Heart right ventricle (tissue), 16 donors: ENCODE data around the gene CBARP. TPM values are rescaled to one million over a fixed set of nuclear protein-coding genes. Genes with fewer than 3 reads are reported as not detected.

Experiments
- ATAC-seq, 8 donors: fragments of 200-7000 bp; cut with Tn5 transposase; one replicate each; pipeline ENCODE4 v1.9.1; 2020; ENCODE audit warnings: mild to moderate bottlenecking in 8 of 8, moderate library complexity in 8 of 8, moderate number of reproducible peaks in 1 of 8
- DNase-seq, 2 donors: peaks; one replicate each; pipeline ENCODE4 v3.0.0-alpha.2; 2020
- H3K27ac ChIP-seq, 10 donors: fragments of 200-600 bp; sonication (generic) in 2 of 10; one replicate each; pipeline versions ENCODE4 v1.5.0 to v1.8.0; 2020 to 2022; ENCODE audit warnings: mild to moderate bottlenecking in 3 of 10
- H3K27me3 ChIP-seq, 7 donors: fragments of 200-600 bp; one replicate each; pipeline ENCODE4 v1.8.0; 2021 to 2022; ENCODE audit warnings: mild to moderate bottlenecking in 2 of 7
- H3K36me3 ChIP-seq, 9 donors: fragments of 200-600 bp; sonication (generic) in 1 of 9; one replicate each; pipeline versions ENCODE4 v1.5.0 to v1.8.0; 2020 to 2022; ENCODE audit warnings: mild to moderate bottlenecking in 2 of 9
- H3K4me1 ChIP-seq, 9 donors: fragments of 200-600 bp; sonication (generic) in 1 of 9; one replicate each; pipeline versions ENCODE4 v1.5.0 to v1.8.0; 2020 to 2022; ENCODE audit warnings: mild to moderate bottlenecking in 4 of 9
- H3K4me3 ChIP-seq, 10 donors: fragments of 200-600 bp; sonication (generic) in 2 of 10; one replicate each; pipeline versions ENCODE4 v1.5.0 to v1.8.0; 2020 to 2022; ENCODE audit warnings: mild to moderate bottlenecking in 7 of 10, moderate library complexity in 2 of 10
- H3K9me3 ChIP-seq, 11 donors: fragments of 200-600 bp in 10 of 11; sonication (generic) in 2 of 11; one replicate each; pipeline versions ENCODE4 v1.5.0 to v1.8.0; 2013 to 2022; ENCODE audit warnings: mild to moderate bottlenecking in 2 of 11, control low read depth in 1 of 11, moderate library complexity in 1 of 11
- WGBS, 2 donors: extraction: QIAGEN DNeasy Blood & Tissue Kit; methylation state at CpG; one replicate each; pipeline ENCODE4 v1.1.7; 2013; ENCODE audit warnings: inconsistent platforms in 1 of 2; 5-methylcytosine and 5-hydroxymethylcytosine counted together
- intact Hi-C, 10 donors: fragments of 100-400 bp; cut with DNase I; formaldehyde crosslinking; loops; one replicate each; pipeline versions ENCODE4 v1.11.1 to v1.14.2; 2022
- polyA plus RNA-seq, 2 donors: library from polyadenylated mRNA; stranded (reverse); fragments of 200-250 nt; gene quantifications; one replicate each; pipeline ENCODE4 v1.2.3, GENCODE V29; 2013
- total RNA-seq, 10 donors: library from RNA; stranded (reverse); fragmentation: NEBNext Ultra II Directional in 3 of 10; extraction: Animal tissue kit (Norgen Biotek cat#: 25700) in 3 of 10; gene quantifications; one replicate each; pipeline versions ENCODE4 v1.2.1 to v1.2.4, GENCODE V29; 2021 to 2023
- TF ChIP-seq, protein P1 (sequence below), 9 donors: fragments of 200-600 bp; sonication (generic) in 2 of 9; IDR thresholded peaks; one replicate each; pipeline versions ENCODE4 v1.5.0 to v1.8.0; 2021 to 2022; ENCODE audit warnings: antibody characterized with exemption in 9 of 9, mild to moderate bottlenecking in 5 of 9, moderate library complexity in 1 of 9
- donor health status: Arrhythmogenic right ventricular cardiomyopathy.
- donor health status: ischemic (EF 13 %, LVEDD 7.1; RV severe dilation, severe dysfunction).
- donor health status: healthy with polysubstance abuse.
- donor health status: DM: no; HTN: yes; CAD: no.
- donor health status: DM: no; HTN: no; CAD: no.
- donor health status: ischemic (EF 25% LVEDD 6.9; RV normal size, moderate dysfunction).
- donor health status: ischemic (EF 25% LVEDD 5.7; RV mildly dilated, moderate dysfunction).
- donor health status: healthy.
- donor health status: DM: yes; HTN: yes; CAD: no.
- donor health status: Ischemic cardiomyopathy.
- donor health status: ischemic (EF 35%, LVEDD 5.7; RV mildly dilated, moderate dysfunction).
- donor health status: nonischemic (EF 11% LVEDD 7.7; RV severe dilation, severe dysfunction).
- donor health status: DM: yes; HTN: yes; CAD: no.
- donor health status: PGD.
- donor health status: ischemic (EF 29% LVEDD 5.4; RV normal size, mild dysfunction).
- donor health status: nonischemic (EF 23%, LVEDD 6.1; RV moderate dilation, normal function).

CBARP gene
- total and polyA plus RNA-seq, 12 donors = 0.73 to 2.2 (median 1.3) TPM

DNA sequence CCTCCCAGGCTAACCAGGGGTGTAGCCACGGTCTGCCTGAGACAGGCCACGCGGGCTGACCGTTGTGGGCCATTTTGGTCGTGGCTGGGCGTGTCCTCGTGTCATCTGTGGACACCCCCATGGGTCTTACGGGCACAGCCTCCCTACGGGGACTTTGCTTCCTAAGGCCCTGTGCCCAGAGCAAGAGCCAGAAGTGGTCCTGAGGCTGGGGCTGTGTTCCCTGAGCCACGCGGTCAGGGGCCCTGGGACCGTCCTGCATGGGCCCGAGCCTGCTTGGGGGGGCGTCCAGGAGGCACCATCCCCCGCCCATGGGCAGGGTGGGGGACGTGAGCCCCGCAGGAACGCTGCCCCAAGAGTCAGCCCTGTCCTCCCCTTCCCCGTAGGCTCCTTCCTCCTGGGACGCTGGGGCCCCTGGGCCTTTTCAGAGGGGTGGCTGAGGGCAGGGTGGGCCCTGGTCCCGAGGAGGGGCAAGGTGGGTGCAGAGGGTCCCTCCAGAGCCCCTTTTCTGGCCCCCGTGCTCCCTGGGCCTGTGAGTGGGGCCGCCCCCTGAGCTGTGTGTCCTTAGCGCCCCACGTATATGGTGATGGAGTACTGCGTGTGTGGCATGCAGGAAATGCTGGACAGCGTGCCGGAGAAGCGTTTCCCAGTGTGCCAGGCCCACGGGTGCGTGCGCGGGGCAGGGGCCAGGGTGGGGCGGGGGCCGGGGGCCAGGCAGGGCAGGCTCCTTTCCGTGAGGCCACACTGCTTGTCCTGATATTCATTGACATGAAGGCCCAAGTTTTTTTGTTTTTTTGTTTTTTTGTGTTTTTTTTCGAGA is 18.8 kb downstream of the CBARP start:
- TF ChIP-seq, protein P1, sequence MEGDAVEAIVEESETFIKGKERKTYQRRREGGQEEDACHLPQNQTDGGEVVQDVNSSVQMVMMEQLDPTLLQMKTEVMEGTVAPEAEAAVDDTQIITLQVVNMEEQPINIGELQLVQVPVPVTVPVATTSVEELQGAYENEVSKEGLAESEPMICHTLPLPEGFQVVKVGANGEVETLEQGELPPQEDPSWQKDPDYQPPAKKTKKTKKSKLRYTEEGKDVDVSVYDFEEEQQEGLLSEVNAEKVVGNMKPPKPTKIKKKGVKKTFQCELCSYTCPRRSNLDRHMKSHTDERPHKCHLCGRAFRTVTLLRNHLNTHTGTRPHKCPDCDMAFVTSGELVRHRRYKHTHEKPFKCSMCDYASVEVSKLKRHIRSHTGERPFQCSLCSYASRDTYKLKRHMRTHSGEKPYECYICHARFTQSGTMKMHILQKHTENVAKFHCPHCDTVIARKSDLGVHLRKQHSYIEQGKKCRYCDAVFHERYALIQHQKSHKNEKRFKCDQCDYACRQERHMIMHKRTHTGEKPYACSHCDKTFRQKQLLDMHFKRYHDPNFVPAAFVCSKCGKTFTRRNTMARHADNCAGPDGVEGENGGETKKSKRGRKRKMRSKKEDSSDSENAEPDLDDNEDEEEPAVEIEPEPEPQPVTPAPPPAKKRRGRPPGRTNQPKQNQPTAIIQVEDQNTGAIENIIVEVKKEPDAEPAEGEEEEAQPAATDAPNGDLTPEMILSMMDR (IDR thresholded peaks at IDR 0.05) = no peak
- DNase-seq = no peak
- no peaks in the 10 kb centered on the region for H3K9me3 ChIP-seq
- peak overlapping the region; percentile 80 to 94 (median 92) for H3K27ac ChIP-seq
- H3K36me3 ChIP-seq = peaks cover 4 to 54% (median 21%) of the 10 kb centered on the region in 9 donors
- intact Hi-C loops = no loop called here
- peaks cover 41 to 97% (median 83%) of the 10 kb centered on the region in 9 donors for H3K4me1 ChIP-seq
- no peaks in the 10 kb centered on the region for H3K27me3 ChIP-seq
- ATAC-seq = no peak
- 84 to 85% methylated on average over 37 of the region's 37 CpGs for WGBS, 2 donors
- no peak overlapping the region for H3K4me3 ChIP-seq

DNA sequence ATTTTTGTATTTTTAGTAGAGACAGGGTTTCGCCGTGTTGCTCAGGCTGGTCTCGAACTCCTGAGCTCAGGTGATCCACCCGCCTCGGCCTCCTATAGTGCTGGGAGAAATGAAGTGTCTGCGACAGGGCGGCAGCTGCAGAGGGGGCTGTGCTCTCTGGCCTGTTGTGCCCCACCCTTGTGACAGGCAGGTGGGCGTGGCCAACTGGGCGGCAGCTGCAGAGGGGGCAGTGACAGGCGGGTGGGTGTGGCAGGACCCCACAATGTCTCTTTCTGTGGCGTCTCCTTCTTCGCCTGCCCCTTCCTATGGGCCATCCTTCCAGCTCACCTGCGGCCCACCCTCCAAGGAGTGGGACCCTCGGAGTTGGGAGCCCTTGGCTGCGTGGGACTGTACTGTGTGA is 20.4 kb downstream of the CBARP start:
- H3K9me3 ChIP-seq = no peaks in the 10 kb centered on the region
- H3K4me1 ChIP-seq = peaks cover 45 to 99% (median 89%) of the 10 kb centered on the region in 9 donors
- peaks cover 0 to 42% (median 14%) of the 10 kb centered on the region in 9 donors for H3K36me3 ChIP-seq
- TF ChIP-seq, protein P1 (IDR thresholded peaks at IDR 0.05) = no peak
- H3K27ac ChIP-seq = peak overlapping the region; percentile 80 to 94 (median 92)
- ATAC-seq = no peak
- DNase-seq = no peak
- intact Hi-C loops = no loop called here
- H3K27me3 ChIP-seq = no peaks in the 10 kb centered on the region
- WGBS, 2 donors = 78 to 84% methylated on average over 15 of the region's 15 CpGs
- H3K4me3 ChIP-seq = no peak overlapping the region

DNA sequence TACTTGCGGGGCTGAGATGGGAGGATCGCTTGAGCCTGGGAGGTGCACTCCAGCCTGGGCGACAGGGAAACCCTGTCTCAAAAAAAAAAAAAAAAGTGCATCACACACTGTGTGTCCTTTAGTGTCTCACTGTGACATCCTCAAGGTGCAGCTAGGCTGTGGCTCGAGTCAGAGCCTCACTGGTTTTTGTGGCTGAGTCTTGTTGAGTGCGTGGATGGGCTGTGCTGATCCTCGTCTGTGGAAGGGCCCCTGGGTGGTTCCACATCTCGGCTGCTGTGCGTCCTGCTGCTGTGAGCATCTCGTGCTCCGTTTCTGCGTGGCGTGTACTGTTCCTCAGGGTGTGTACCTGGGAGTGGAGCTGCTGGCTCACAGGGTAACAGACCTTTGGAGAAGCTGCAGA is 21.0 kb downstream of the CBARP start:
- H3K9me3 ChIP-seq = no peaks in the 10 kb centered on the region
- no peak for ATAC-seq
- no peak overlapping the region for H3K4me3 ChIP-seq
- no peaks in the 10 kb centered on the region for H3K27me3 ChIP-seq
- 79 to 83% methylated on average over 12 of the region's 12 CpGs for WGBS, 2 donors
- H3K4me1 ChIP-seq = peaks cover 44 to 99% (median 88%) of the 10 kb centered on the region in 9 donors
- DNase-seq = no peak
- peaks cover 0 to 38% (median 17%) of the 10 kb centered on the region in 9 donors for H3K36me3 ChIP-seq
- peak overlapping the region in 9 of 10 donors; percentile 80 to 94 (median 92) for H3K27ac ChIP-seq
- intact Hi-C loops = no loop called here
- TF ChIP-seq, protein P1 (IDR thresholded peaks at IDR 0.05) = no peak

DNA sequence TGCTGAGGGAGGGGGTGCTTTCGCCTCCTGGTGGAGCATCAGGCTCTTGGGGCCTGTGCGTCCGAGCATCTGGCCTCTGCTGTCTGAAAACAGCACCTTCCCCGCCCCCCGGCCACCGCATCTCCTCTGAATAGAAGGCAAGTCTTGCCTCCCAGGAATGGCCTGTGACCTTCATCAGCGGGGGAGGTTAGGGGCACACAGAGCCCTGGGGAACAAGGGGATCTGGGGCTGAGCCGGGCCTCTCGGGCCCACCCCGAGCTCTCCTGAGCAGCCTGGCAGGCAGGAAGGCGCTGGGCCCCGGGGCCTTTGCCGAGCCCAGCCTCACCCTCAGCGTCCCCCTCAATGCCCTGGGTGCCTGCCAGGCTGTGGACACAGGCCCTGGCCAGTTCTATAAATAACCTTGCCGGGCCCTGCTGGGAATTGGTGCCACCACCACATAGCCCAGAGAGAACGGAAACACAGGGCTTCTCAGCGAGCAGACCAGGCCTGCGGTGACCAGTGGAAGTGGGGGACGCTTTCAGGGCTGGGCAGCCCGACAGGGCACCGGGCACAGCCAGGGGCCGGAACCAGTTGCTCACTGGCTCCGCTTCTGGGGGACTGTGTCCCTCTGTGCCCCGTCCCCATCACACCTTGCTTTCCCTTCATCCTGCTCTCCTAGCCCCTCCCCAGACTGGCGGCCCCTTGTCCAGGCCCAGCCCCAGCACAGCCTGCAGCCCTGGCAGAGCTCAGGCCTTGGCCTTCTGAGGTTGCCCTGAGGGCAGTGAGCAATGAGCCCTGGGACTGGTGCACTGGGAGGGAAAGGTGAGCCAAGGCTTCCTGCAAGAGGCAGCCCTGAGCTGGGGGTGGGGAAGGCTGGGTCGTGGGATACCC is 22.7 kb downstream of the CBARP start:
- no peaks in the 10 kb centered on the region for H3K9me3 ChIP-seq
- peaks cover 0 to 30% (median 2%) of the 10 kb centered on the region in 9 donors for H3K36me3 ChIP-seq
- TF ChIP-seq, protein P1 (IDR thresholded peaks at IDR 0.05) = peak in 1 of 9 donors; percentile 19
- H3K27me3 ChIP-seq = no peaks in the 10 kb centered on the region
- peak overlapping the region; percentile 74 to 94 (median 92) for H3K27ac ChIP-seq
- intact Hi-C loops = no loop called here
- peaks cover 48 to 99% (median 85%) of the 10 kb centered on the region in 9 donors for H3K4me1 ChIP-seq
- 36 to 49% methylated on average over 26 of the region's 26 CpGs for WGBS, 2 donors
- peak overlapping the region in 8 of 10 donors; percentile 7 to 30 (median 23) for H3K4me3 ChIP-seq
- DNase-seq (peak; percentile 74 to 79), ATAC-seq (peak; percentile 42 to 81 (median 70))
